OCI-LY1 (cell line): ENCODE measurements around the gene PLSCR4.

ENCODE experiments used
- H2AFZ ChIP-seq: fragments of 200-600 bp; sonication (generic), shearing (Covaris generic); 2 replicates; pipeline ENCODE4 v1.6.0; 2014; ENCODE audit warnings: antibody characterized with exemption, mild to moderate bottlenecking, low read length
- H3F3A ChIP-seq: fragments of 200-600 bp; sonication (generic), shearing (Covaris generic); 2 replicates; pipeline ENCODE4 v1.6.0; 2014; ENCODE audit warnings: mild to moderate bottlenecking, antibody characterized with exemption, low read length, moderate library complexity; ENCODE audit not compliant: insufficient read depth
- H3K27ac ChIP-seq: fragments of 200-600 bp; sonication (generic); 2 replicates; pipeline ENCODE4 v1.5.1; 2014; ENCODE audit warnings: low read length, mixed run types, mild to moderate bottlenecking, low read depth; ENCODE audit not compliant: poor library complexity, severe bottlenecking
- H3K27me3 ChIP-seq: fragments of 200-600 bp; sonication (generic); 2 replicates; pipeline ENCODE4 v1.6.0; 2014; ENCODE audit warnings: antibody characterized with exemption, mild to moderate bottlenecking, low read length, moderate library complexity; ENCODE audit not compliant: insufficient read depth
- H3K36me3 ChIP-seq: fragments of 200-600 bp; sonication (generic); 2 replicates; pipeline ENCODE4 v1.6.1; 2014; ENCODE audit warnings: mild to moderate bottlenecking, antibody characterized with exemption, low read length, moderate library complexity, mixed read lengths; ENCODE audit not compliant: insufficient read depth
- H3K4me1 ChIP-seq: fragments of 200-600 bp; sonication (generic); 2 replicates; pipeline ENCODE4 v1.5.1; 2014; ENCODE audit warnings: mild to moderate bottlenecking, low read length, moderate library complexity; ENCODE audit not compliant: insufficient read depth, severe bottlenecking
- H3K4me2 ChIP-seq: fragments of 200-600 bp; sonication (generic), shearing (Covaris generic); 2 replicates; pipeline ENCODE4 v1.6.1; 2014; ENCODE audit warnings: low read length
- H3K4me3 ChIP-seq: fragments of 200-600 bp; sonication (generic); 2 replicates; pipeline ENCODE4 v1.5.1; 2014; ENCODE audit warnings: low read length, low read depth, mild to moderate bottlenecking, mixed read lengths; ENCODE audit not compliant: poor library complexity, severe bottlenecking
- H3K79me2 ChIP-seq: fragments of 200-600 bp; shearing (Covaris generic); 2 replicates; pipeline ENCODE4 v1.6.1; 2016; ENCODE audit warnings: mixed run types, low read length, mixed read lengths; ENCODE audit not compliant: insufficient read depth
- H3K9ac ChIP-seq: fragments of 200-600 bp; sonication (generic), shearing (Covaris generic); 2 replicates; pipeline ENCODE4 v1.6.1; 2014; ENCODE audit warnings: mild to moderate bottlenecking, low read length, mixed read lengths
- H3K9me2 ChIP-seq: fragments of 200-600 bp; sonication (generic), shearing (Covaris generic); 2 replicates; pipeline ENCODE4 v1.6.1; 2014; ENCODE audit warnings: low read depth, mild to moderate bottlenecking, low read length, mixed read lengths
- H3K9me3 ChIP-seq: fragments of 200-600 bp; shearing (Covaris generic); 2 replicates; pipeline ENCODE4 v1.6.1; 2014; ENCODE audit warnings: low read length, mixed read lengths
- H4K20me1 ChIP-seq: fragments of 200-600 bp; sonication (generic), shearing (Covaris generic); 2 replicates; pipeline ENCODE4 v1.6.0; 2016; ENCODE audit warnings: mild to moderate bottlenecking, low read length; ENCODE audit not compliant: insufficient read depth
- CTCF ChIP-seq: fragments of 200-600 bp; sonication (generic), shearing (Covaris generic); IDR thresholded peaks from 2 replicates; pipeline ENCODE4 v1.5.1; 2017; ENCODE audit warnings: mild to moderate bottlenecking, antibody characterized with exemption, low read length, moderate library complexity, mixed read lengths
- EZH2 ChIP-seq: fragments of 200-600 bp; sonication (generic), shearing (Covaris generic); IDR thresholded peaks from 2 replicates; pipeline ENCODE4 v1.8.0; 2017; ENCODE audit warnings: borderline replicate concordance, mixed run types, mild to moderate bottlenecking, antibody characterized with exemption, low read length, moderate library complexity, mixed read lengths

PLSCR4 gene

GRCh38 chr3:146196789-146197188 is 54.1 kb downstream of the PLSCR4 start:
- TF ChIP-seq EZH2 (no peak), CTCF (no peak)

GRCh38 chr3:146195605-146196004 is 55.3 kb downstream of the PLSCR4 start:
- no peaks in the 10 kb centered on the region for H3F3A ChIP-seq
- no peaks in the 10 kb centered on the region for H4K20me1 ChIP-seq
- H3K9me2 ChIP-seq, result no peaks in the 10 kb centered on the region
- no peaks in the 10 kb centered on the region for H3K36me3 ChIP-seq
- TF ChIP-seq EZH2, result no peak
- no peak for TF ChIP-seq CTCF
- H3K27ac ChIP-seq, result no peak overlapping the region
- no peaks in the 10 kb centered on the region for H3K79me2 ChIP-seq
- H3K4me3 ChIP-seq, result no peak overlapping the region
- no peak overlapping the region for H3K4me2 ChIP-seq
- H2AFZ ChIP-seq, result no peak overlapping the region
- no peak overlapping the region for H3K9ac ChIP-seq
- H3K4me1 ChIP-seq, result no peaks in the 10 kb centered on the region
- no peaks in the 10 kb centered on the region for H3K27me3 ChIP-seq
- no peaks in the 10 kb centered on the region for H3K9me3 ChIP-seq

More at GRCh38 chr3:146196789-146197188, 54.1 kb downstream of the PLSCR4 start:
- H3F3A ChIP-seq, result no peaks in the 10 kb centered on the region
- no peaks in the 10 kb centered on the region for H3K9me3 ChIP-seq
- no peak overlapping the region for H3K27ac ChIP-seq
- H4K20me1 ChIP-seq, result no peaks in the 10 kb centered on the region
- no peak overlapping the region for H3K4me2 ChIP-seq
- no peaks in the 10 kb centered on the region for H3K36me3 ChIP-seq
- H3K27me3 ChIP-seq, result no peaks in the 10 kb centered on the region
- no peaks in the 10 kb centered on the region for H3K9me2 ChIP-seq
- H3K4me3 ChIP-seq, result no peak overlapping the region
- H2AFZ ChIP-seq, result no peak overlapping the region
- no peak overlapping the region for H3K9ac ChIP-seq
- H3K79me2 ChIP-seq, result no peaks in the 10 kb centered on the region
- no peaks in the 10 kb centered on the region for H3K4me1 ChIP-seq

GRCh38 chr3:146195030-146195429 is 55.9 kb downstream of the PLSCR4 start:
- no peaks in the 10 kb centered on the region for H3F3A ChIP-seq
- no peaks in the 10 kb centered on the region for H3K4me1 ChIP-seq
- H3K9ac ChIP-seq, result no peak overlapping the region
- H3K79me2 ChIP-seq, result no peaks in the 10 kb centered on the region
- H3K27ac ChIP-seq, result no peak overlapping the region
- H3K9me2 ChIP-seq, result no peaks in the 10 kb centered on the region
- no peaks in the 10 kb centered on the region for H3K36me3 ChIP-seq
- H4K20me1 ChIP-seq, result no peaks in the 10 kb centered on the region
- TF ChIP-seq CTCF (no peak), EZH2 (no peak)
- H3K4me2 ChIP-seq, result no peak overlapping the region
- no peaks in the 10 kb centered on the region for H3K27me3 ChIP-seq
- H2AFZ ChIP-seq, result no peak overlapping the region
- no peaks in the 10 kb centered on the region for H3K9me3 ChIP-seq
- H3K4me3 ChIP-seq, result no peak overlapping the region
